GM21515 (cell line): ENCODE data around the gene SLC32A1.

Experiments
- ATAC-seq: cut with Tn5 transposase; IDR thresholded peaks from one replicate; pipeline ENCODE4 v1.9.1; 2021; ENCODE audit not compliant: unreplicated experiment

SLC32A1 gene

DNA sequence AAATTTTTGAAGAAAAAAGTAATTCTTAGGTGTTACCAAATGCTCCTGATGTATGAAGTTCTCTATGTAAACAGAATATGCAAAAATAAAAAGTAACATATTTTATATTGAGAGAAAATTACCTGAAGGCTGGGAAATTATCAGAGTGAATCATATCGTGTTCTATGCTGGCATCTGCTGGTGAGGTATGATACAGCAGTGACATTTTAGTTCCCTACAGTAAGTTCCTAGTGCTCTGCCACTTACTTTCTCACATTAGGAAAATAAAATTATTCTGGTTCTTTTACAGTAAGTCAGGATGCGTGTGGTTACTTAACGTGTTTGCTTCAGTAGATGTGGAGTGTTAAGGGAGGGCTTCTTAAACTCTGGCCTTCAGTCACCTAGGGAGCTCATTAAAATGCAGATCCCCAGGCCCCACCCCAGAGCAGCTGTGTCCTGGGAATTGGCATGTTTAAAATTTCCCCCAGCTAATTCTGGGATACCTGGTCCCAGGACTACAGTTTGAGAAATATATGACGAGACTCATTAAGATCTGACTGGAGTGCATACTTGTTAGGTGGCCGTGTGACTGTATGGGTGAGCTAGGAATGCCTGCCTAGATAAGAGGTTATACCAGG, 27.2 kb downstream of the SLC32A1 start:
- no peak for ATAC-seq

DNA sequence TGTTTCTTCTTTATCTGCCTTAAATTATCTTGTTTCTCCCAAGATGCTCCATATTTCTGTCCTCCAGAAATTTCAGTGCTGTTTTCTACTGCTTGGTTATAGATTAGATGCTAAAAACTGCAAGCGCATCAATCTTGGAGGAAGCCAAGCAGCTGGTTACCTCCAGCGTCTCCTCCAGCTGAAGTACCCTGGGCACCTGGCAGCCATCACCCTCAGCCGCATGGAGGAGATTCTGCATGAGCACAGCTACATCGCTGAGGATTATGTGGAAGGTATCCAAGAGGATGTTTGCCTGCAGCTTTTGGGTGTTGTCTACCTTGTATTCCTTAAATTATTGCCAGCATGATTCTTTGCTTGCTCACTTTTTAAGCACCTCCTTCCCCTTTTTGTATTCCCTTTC, 27.7 kb downstream of the SLC32A1 start:
- ATAC-seq = no peak

DNA sequence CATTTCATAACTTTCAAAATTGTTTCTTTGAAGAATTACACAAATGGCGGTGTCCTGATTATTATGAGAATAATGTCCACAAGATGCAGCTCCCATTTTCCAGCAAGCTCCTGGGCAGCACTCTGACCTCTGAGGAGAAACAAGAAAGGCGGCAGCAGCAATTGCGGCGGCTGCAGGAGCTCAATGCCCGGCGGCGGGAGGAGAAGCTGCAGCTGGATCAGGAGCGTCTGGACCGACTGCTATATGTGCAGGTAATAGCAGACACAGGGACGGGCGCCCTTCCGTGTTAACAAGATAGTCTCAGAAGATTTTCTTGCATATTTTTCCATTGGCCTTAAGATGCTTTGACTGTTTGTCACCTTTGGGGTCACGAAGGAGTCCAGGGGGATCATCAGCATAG, 30.6 kb downstream of the SLC32A1 start:
- no peak for ATAC-seq

DNA sequence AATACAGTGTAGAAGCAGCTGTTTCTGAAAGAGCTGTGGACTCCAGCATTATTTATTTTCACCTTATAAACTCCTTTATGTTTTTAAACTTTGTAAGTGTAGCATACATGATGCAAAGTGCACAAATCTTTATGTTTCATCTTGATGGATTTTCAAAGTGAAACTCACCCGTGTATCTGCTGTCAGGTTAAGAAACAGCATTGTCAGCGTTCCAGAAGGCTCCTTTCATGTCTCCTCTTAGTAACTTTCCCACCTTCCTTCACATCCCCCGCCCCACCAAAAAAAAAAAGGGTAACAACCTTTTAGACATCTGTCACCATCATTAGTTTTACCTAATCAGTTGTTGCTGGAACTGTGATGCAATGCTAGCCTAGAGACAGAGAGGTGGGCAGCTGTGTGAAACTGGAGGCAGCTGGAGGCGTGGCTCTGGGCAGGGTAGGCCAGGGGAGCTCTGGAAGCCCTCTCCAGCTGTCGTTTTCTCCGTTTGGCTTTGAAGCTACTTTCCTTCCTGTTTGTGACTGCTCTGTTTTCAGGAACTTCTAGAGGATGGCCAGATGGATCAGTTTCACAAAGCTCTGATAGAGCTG, 31.1 kb downstream of the SLC32A1 start:
- no peak for ATAC-seq

DNA sequence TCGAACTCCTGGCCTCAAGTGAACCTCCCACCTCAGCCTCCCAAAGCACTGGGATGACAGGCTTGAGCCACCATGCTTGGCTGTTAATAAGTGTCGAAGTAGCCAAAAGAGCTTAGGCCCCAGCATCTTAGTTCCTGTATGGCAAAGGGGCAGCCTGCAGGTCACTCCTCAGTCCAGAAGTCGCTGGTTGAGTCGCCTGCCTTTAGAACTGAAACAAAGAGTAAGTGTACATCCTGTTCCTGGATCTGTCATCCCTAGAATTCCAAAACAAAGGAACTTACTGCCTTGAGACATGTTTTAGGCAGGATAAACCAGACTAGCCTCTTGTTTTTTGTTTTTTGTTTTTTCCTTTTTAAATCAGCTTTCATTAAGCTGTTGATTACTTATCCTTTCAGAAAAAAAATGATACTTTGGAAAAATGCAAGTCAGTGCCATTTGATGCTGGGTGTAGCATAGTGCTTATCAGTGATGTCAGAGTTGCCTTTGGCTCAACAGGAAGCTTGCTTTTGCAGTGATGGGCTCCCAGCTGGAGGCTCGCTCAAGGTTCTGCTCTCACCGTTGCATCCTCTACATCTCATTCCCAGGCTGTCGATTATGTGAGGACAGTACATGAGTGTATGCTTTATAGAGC, 33.0 kb downstream of the SLC32A1 start:
- ATAC-seq = no peak

DNA sequence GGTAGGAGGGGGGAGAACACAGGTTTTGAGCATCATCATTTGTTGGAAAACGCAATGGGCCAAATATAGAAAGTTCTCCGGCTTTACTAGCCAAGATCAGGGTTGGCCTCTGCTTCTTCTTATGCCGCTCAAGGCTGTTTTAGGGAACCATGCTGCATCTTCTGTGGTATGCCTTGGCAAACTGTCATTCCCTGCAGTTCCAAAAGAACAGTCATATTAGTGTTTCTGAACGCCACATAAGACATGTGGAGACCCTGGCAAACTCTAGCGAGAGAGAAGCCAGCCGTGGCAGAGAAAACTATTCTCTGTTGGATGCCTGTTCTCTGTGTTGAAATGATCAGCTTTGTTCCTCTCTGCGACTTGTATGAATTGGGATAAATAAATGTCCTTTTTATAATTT, 34.8 kb downstream of the SLC32A1 start:
- no peak for ATAC-seq

DNA sequence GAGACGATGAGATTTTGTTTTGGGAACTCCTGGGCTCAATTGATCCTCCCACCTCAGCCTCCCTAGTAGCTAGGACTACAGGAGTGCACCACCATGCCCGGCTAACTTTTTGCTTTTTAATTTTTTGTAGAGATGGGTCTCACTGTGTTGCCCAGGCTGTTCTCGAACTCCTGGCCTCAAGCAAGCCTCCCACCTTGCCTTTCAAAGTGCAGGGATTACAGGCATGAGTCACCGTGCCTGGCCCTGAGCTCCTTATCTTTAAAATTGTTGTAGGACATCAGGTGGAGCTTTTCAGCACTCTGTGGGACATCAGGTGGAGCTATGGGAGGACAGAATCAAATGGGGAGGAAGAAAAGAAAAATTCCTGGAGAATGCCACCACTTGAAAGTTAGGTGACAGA, 36.7 kb downstream of the SLC32A1 start:
- no peak for ATAC-seq

DNA sequence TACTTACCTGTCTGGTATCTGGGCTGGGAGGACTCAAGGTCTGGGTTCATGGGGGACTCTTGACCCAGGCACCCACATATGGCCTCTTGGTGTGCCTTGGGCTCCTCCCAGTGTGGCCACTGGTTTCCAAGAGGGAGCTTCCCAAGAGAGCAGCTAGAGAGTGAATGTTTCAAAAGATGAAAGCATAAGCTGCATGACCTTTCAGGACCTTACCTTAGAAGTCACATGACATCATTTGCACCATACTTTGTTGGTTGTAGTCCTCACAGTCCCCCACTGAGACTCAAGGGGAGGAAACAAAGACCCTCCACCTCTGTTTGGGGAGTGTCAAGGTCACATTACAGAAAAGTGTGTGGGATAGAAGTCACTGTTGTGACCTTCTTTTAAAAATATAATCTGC, 37.9 kb downstream of the SLC32A1 start:
- ATAC-seq = no peak

DNA sequence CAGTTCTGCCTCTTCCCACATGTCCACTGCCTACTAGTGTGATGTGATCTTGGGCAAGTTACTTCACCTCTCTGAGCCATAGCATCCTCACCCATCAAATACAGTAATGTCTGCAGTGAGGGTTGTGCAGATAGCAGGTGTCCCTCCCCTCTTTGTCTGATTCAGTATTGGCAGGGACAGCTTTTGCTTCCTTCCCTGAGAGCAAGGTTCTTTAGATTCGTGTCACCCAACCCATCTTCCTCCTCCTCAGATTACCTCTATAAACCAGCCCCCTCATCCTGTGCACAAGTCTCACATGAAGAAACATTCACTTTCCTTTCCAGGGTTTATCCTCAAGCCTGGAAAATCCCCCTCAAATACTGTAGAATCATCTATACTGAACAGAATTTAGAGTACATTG, 39.3 kb downstream of the SLC32A1 start:
- ATAC-seq = no peak

DNA sequence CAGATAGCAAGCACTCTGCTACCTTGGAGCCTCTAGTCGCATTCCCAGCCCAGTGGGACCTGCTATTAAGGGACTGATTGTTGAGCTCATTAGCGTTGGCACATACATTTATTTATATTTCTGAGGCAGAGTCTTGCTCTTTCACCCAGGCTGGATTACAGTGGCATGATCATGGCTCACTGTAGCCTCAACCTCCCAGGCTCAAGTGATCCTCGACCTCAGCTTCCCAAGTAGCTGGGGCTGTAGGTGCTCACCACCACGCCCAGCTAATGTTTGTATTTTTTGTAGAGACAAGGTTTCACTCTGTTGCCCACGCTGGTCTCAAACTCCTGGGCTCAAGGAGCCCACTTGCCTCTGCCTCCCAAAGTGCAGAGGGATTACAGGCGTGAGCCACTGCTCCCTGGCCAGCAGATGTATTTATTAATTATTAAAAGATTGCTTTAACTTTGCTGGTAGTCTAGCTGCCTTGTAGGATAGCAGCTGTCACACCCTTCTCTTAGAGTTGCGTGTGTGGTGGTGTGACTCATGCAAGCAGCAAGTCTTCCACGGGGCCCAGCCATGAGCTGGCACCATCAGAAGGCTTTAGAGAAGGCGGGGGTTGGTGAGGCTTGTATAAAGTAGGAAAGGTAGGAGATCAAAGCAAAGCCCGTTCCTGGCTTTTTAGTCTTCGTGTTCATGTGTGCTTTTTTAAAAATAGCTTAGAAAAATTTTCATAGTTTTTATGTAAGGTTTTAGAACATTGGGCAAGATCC, 40.5 kb downstream of the SLC32A1 start:
- no peak for ATAC-seq

DNA sequence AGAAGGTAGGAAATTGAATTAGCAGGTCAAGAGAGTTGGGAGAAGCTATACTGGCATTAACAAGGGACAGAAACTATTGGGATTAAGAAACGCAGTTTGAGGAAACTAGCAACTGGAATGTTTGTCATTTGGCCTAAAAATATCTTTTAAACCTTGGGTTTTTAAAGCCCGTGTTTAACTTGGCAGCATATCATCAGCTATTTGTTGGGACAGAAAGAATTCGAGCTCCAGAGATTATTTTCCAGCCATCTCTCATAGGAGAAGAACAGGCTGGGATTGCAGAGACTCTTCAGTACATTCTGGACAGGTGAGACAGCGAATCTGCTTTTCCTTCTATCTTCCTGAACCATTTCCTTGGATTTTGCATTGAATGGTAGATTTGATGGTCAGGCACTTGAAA, 41.8 kb downstream of the SLC32A1 start:
- no peak for ATAC-seq

DNA sequence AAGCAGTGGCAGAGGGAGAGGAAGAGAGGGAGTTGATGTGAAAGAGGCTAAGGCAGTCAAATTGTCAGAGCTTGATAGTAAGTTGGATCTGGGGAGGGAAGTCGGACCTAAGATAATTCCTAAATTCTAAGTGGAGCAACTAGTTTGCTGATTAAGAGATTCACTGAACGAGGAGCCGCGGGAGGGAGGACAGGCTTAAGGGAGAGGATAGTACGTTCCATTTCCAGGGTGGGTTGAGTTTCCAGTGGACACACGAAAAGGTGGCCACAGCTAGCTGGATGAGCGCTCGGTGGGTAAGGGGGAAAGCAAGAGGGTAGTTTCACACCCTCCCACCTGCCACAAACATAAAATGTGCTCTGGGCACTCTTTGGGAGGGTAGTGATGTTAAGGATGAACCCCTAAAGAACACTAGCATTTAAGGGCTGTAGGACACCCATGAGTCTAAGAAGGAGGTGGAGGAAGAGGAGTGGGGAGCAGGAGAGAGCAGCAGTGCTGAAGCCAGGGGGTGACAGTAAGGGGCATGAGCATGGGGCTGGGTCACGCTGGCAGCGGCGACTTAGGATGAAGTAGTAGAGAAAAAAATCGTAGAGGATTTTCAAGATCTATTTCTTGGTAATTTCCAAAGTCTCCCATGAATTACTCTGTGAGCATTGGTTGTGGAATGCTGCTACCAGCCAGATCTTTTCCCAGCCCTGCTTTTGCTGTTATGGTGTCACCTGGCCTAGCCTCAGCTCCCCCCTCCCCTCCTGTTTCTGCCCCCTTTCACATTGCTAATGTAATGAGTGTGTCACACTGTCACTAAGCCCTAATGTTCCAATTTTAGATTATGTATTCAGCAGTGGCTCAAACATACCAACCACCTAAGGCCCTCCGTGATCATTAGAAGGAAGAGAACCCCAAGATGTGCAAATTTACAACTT, 45.4 kb downstream of the SLC32A1 start:
- no peak for ATAC-seq

DNA sequence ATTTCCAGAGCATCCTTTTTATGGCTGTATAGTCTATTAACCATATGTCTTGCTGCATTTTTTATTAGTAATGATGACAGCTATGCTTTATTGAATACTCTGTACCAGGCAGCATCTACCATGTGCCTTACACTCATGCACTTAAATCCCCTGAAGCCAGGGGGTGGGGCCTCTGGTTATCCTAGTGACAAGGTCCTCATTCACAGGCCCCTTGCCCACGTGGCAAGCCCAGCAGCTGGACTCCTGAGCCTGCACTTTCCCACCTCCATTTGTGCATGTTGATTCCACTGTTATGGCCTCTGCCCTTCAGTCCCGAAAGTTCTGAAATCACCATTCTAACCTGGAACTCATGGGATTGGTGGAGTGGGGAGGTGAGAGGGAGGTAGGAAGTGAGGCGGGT, 46.3 kb downstream of the SLC32A1 start:
- ATAC-seq = no peak

DNA sequence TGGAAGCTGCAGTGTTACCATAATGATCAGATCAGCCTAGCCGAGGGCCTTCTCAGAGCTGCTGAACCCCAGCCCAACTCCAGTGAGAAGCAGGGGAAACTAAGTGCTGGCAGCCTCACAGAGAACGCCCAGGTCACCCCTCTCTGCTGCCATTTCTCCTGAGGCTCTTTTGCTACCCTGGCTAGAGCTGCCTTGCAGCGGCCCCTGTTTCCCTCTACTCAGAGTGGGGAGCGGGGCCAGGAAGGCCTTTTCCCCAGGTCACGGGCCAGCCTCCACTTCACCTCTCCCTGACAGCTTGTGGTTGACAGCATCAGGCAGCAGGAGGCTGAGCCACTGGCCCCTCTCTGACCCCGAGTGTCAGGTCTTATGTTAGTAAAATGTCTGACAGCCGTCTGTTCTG, 46.7 kb downstream of the SLC32A1 start:
- no peak for ATAC-seq

DNA sequence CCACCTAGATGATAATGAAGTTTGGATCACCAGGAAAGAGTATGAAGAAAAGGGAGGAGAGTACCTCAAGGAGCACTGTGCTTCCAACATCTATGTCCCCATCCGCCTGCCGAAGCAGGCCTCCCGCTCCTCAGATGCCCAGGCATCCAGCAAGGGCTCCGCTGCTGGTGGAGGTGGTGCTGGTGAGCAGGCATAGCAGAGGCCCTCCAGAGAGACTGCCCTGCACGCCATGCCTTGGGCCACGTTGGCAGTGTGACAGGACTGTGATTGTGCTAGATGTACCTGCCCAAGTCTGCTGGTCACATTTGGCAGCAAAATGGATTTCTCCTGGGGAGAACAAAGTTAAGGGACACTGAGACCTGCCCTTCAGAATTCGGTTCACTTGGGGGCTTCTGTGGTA, 47.3 kb downstream of the SLC32A1 start:
- no peak for ATAC-seq

DNA sequence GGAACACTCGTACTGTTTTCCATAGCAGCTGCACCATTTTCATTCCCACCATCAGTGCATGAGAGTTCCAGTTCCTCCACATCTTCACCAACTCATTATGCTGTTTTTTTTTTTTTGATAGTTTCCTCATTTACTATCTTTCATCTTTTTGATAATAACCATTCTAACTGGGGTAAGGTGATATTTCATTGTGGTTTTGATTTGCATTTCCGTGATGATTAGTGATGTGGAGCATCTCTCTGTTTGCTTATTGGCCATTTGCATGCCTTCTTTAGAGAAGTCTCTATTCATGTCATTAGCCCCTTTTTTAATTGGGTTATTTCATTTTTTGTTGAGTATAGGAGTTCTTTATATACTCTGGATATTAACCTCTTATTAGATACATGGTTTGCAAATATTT, 49.9 kb downstream of the SLC32A1 start:
- ATAC-seq = no peak

DNA sequence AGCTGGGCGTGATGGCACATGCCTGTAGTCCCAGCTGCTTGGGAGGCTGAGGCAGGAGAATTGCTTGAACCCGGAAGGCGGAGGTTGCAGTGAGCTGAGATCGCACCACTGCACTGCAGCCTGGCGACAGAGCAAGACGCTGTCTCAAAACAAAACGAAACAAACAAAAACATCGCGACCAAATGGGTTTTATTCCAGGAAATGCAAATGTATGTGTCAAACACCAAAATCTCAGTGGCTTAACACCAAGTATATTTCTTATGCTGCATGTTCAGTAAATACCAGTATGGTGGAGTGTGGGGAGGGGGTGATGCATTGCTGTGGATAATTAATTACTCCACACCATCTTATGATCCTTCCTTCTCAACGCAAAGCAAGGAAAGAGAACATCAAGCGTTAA, 52.1 kb downstream of the SLC32A1 start:
- no peak for ATAC-seq
